Endothelial cell of umbilical vein (primary cell): ENCODE data around the gene NLRP11.

Experiments used
- EZH2 ChIP-seq: IDR thresholded peaks from 2 replicates; pipeline ENCODE4 v1.6.1; 2012; ENCODE audit warnings: borderline replicate concordance, low read depth, mild to moderate bottlenecking, moderate library complexity, low read length, inconsistent platforms; ENCODE audit not compliant: severe bottlenecking
- TF ChIP-seq, protein P1 (sequence below), 2 donors: IDR thresholded peaks; 1 replicate in 1 of 2; 2 replicates in 1 of 2; pipeline ENCODE4 v1.5.1; 2011; ENCODE audit warnings: low read length in 2 of 2, mild to moderate bottlenecking in 2 of 2, moderate library complexity in 2 of 2, control low read depth in 1 of 2, inconsistent platforms in 1 of 2, low read depth in 1 of 2; ENCODE audit not compliant: insufficient read depth in 1 of 2; ENCODE audit errors: extremely low read depth in 1 of 2
- TF ChIP-seq, protein P2 (sequence below): IDR thresholded peaks from 2 replicates; pipeline ENCODE4 v1.6.1; 2011; ENCODE audit not compliant: insufficient read depth, insufficient read length

DNA sequence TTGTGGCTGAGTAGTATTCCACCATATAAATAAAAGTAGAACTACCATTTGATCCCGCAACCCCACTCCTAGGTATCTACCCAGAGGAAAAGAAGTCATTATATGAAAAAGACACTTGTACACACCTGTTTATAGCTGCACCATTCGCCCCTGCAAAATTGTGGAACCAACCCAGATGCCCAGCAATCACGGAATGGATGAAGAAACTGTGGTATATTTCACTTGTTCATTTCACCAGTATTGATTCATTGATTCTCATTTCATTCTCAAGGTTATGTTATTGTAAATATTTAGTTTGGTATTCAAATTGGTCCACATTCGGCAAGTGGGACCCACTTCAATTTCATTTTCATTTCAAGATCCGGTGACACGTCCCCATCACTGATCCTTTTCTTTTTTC is 81.1 kb downstream of the NLRP11 start:
- TF ChIP-seq, protein P1, sequence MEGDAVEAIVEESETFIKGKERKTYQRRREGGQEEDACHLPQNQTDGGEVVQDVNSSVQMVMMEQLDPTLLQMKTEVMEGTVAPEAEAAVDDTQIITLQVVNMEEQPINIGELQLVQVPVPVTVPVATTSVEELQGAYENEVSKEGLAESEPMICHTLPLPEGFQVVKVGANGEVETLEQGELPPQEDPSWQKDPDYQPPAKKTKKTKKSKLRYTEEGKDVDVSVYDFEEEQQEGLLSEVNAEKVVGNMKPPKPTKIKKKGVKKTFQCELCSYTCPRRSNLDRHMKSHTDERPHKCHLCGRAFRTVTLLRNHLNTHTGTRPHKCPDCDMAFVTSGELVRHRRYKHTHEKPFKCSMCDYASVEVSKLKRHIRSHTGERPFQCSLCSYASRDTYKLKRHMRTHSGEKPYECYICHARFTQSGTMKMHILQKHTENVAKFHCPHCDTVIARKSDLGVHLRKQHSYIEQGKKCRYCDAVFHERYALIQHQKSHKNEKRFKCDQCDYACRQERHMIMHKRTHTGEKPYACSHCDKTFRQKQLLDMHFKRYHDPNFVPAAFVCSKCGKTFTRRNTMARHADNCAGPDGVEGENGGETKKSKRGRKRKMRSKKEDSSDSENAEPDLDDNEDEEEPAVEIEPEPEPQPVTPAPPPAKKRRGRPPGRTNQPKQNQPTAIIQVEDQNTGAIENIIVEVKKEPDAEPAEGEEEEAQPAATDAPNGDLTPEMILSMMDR (IDR thresholded peaks at IDR 0.05; ENCODE audit: extremely low read depth in 1 of 2, insufficient read depth in 1 of 2, low read depth in 1 of 2, low read length in 2 of 2): no peak
- TF ChIP-seq EZH2: no peak
- TF ChIP-seq, protein P2, sequence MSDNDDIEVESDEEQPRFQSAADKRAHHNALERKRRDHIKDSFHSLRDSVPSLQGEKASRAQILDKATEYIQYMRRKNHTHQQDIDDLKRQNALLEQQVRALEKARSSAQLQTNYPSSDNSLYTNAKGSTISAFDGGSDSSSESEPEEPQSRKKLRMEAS: no peak
